ENCODE measurements around the gene MAP6.

The MAP6 gene

GRCh38 chr11:75565221-75565814 is 103.5 kb downstream of the MAP6 start:
- no peak overlapping the region for H2AFZ ChIP-seq (ENCODE audit: low read length)
- H3K4me3 ChIP-seq (ENCODE audit: low read depth, low read length, poor library complexity, severe bottlenecking) = no peak overlapping the region
- no peaks in the 10 kb centered on the region for H3K36me3 ChIP-seq (ENCODE audit: insufficient read depth, low read length)
- H3K27ac ChIP-seq (ENCODE audit: low read depth, low read length, poor library complexity, severe bottlenecking) = no peak overlapping the region
- no peak overlapping the region for H3K4me2 ChIP-seq (ENCODE audit: low read length)
- no peaks in the 10 kb centered on the region; the same call in none of the 2 replicates for H3K27me3 ChIP-seq (ENCODE audit: insufficient read depth, low read length)
- H3F3A ChIP-seq (ENCODE audit: insufficient read depth, low read length) = no peaks in the 10 kb centered on the region
- no peaks in the 10 kb centered on the region for H4K20me1 ChIP-seq (ENCODE audit: insufficient read depth, low read length)
- TF ChIP-seq EZH2 (IDR thresholded peaks at IDR 0.05; ENCODE audit: borderline replicate concordance, low read length) = no peak
- TF ChIP-seq, protein P1, sequence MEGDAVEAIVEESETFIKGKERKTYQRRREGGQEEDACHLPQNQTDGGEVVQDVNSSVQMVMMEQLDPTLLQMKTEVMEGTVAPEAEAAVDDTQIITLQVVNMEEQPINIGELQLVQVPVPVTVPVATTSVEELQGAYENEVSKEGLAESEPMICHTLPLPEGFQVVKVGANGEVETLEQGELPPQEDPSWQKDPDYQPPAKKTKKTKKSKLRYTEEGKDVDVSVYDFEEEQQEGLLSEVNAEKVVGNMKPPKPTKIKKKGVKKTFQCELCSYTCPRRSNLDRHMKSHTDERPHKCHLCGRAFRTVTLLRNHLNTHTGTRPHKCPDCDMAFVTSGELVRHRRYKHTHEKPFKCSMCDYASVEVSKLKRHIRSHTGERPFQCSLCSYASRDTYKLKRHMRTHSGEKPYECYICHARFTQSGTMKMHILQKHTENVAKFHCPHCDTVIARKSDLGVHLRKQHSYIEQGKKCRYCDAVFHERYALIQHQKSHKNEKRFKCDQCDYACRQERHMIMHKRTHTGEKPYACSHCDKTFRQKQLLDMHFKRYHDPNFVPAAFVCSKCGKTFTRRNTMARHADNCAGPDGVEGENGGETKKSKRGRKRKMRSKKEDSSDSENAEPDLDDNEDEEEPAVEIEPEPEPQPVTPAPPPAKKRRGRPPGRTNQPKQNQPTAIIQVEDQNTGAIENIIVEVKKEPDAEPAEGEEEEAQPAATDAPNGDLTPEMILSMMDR (IDR thresholded peaks at IDR 0.05; ENCODE audit: low read length) = no peak
- H3K9me2 ChIP-seq (ENCODE audit: low read depth, low read length) = no peaks in the 10 kb centered on the region
- H3K4me1 ChIP-seq (ENCODE audit: insufficient read depth, low read length, severe bottlenecking) = peaks cover 6% of the 10 kb centered on the region
- no peak overlapping the region for H3K9ac ChIP-seq (ENCODE audit: low read length)
- no peaks in the 10 kb centered on the region for H3K79me2 ChIP-seq (ENCODE audit: insufficient read depth, low read length)
- no peaks in the 10 kb centered on the region for H3K9me3 ChIP-seq (ENCODE audit: low read length)

DNA sequence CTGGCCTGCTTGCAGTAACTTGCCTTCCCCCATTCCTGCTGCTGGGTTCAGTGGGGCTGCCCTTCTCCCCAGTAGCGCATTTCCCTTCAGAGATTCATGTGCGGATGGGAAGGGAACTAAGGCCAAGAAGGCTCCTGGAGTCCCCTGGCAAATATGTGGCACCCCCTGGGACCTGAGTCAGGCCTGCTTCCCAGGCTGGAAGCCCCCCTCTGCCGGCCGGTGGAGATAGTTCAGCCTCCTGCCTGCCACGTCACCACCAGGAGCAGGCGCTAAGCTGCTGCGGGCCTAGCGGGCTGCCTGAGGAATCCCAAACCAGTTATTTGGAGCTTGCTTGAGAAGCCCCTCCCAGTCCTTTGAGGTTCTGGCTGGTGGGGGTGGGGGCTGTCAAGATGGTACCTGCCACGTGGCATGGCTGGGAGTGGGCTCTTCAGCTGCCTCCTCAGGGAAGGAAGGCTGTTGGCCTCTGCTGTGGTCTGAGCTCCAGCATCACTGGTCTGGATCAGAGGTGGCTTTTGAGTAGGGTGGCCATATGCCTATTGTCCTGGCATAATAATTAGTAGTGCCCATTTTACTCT is 104.8 kb downstream of the MAP6 start:
- no peak for TF ChIP-seq EZH2 (IDR thresholded peaks at IDR 0.05; ENCODE audit: borderline replicate concordance, low read length)
- TF ChIP-seq, protein P1 (IDR thresholded peaks at IDR 0.05; ENCODE audit: low read length) = no peak
- no peaks in the 10 kb centered on the region for H3K9me3 ChIP-seq (ENCODE audit: low read length)
- no peak overlapping the region for H3K4me2 ChIP-seq (ENCODE audit: low read length)
- H3K4me3 ChIP-seq (ENCODE audit: low read depth, low read length, poor library complexity, severe bottlenecking) = no peak overlapping the region
- no peak overlapping the region for H3K27ac ChIP-seq (ENCODE audit: low read depth, low read length, poor library complexity, severe bottlenecking)
- no peaks in the 10 kb centered on the region for H3K79me2 ChIP-seq (ENCODE audit: insufficient read depth, low read length)
- no peaks in the 10 kb centered on the region; the same call in none of the 2 replicates for H3K27me3 ChIP-seq (ENCODE audit: insufficient read depth, low read length)
- H3K36me3 ChIP-seq (ENCODE audit: insufficient read depth, low read length) = no peaks in the 10 kb centered on the region
- no peaks in the 10 kb centered on the region for H4K20me1 ChIP-seq (ENCODE audit: insufficient read depth, low read length)
- no peak overlapping the region for H2AFZ ChIP-seq (ENCODE audit: low read length)
- H3K4me1 ChIP-seq (ENCODE audit: insufficient read depth, low read length, severe bottlenecking) = peaks cover 6% of the 10 kb centered on the region
- H3K9me2 ChIP-seq (ENCODE audit: low read depth, low read length) = no peaks in the 10 kb centered on the region
- no peaks in the 10 kb centered on the region for H3F3A ChIP-seq (ENCODE audit: insufficient read depth, low read length)
- H3K9ac ChIP-seq (ENCODE audit: low read length) = no peak overlapping the region

- Histone ChIP-seq H4K20me1 (ENCODE audit: insufficient read depth, low read length) (no peaks in the 10 kb centered on the region), H2AFZ (ENCODE audit: low read length) (no peak overlapping the region), H3K9me2 (ENCODE audit: low read depth, low read length) (no peaks in the 10 kb centered on the region), H3K36me3 (ENCODE audit: insufficient read depth, low read length) (no peaks in the 10 kb centered on the region), H3K4me3 (ENCODE audit: low read depth, low read length, poor library complexity, severe bottlenecking) (no peak overlapping the region), H3K4me1 (ENCODE audit: insufficient read depth, low read length, severe bottlenecking) (peaks cover 6% of the 10 kb centered on the region), H3K4me2 (ENCODE audit: low read length) (no peak overlapping the region), H3K9ac (ENCODE audit: low read length) (no peak overlapping the region), H3K9me3 (ENCODE audit: low read length) (no peaks in the 10 kb centered on the region), H3K79me2 (ENCODE audit: insufficient read depth, low read length) (no peaks in the 10 kb centered on the region), H3K27me3 (ENCODE audit: insufficient read depth, low read length) (no peaks in the 10 kb centered on the region; the same call in none of the 2 replicates), H3F3A (ENCODE audit: insufficient read depth, low read length) (no peaks in the 10 kb centered on the region), H3K27ac (ENCODE audit: low read depth, low read length, poor library complexity, severe bottlenecking) (no peak overlapping the region)
- no peak for TF ChIP-seq EZH2 (IDR thresholded peaks at IDR 0.05; ENCODE audit: borderline replicate concordance, low read length)
- TF ChIP-seq, protein P1 (IDR thresholded peaks at IDR 0.05; ENCODE audit: low read length) = no peak
Observed at GRCh38 chr11:75563501-75563977, 105.3 kb downstream of the MAP6 start.

All from OCI-LY1 (cell line).